ENCODE measurements around the gene NRBP1.

NRBP1 gene

DNA sequence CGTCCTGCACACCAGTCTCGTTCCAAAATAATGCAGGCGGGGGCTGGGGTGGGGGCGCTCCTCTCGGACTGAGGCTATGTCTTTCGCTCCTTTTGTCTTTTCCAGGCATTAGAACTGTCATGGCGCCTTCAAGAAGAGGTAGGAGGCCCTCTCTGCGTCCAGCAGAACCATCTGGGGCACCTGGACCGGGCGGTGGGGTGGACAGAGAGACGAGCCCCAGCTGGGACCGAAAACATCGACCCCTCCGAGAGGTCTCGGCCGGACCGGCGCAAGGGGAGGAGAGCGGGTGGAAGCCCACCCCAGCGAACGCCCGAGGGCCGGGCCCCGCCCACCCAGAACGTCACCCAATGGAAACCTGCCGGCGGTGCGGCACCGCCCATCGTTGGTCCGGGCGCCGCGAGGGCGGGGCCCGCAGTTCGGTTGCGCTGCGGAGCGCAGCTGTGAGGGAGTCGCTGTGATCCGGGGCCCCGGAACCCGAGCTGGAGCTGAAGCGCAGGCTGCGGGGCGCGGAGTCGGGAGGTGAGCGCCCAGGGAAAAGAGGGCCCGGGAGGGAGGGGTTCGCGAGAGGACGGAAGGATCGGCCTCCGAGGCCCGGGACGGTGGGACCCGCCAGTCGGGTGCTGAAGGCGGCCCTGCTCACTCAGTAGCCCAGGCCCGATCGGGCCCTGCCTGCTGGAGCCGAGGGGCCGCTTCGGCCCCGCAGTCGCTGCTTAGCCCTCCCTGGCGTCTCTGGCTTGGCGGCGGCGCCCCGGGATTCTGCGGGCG lies at the start of gene NRBP1:
NRBP1 (plus strand) TSS at position 419 of the 765 bp plus-strand sequence. CDS start 4,643 bp downstream, outside the sequence.
- DNase-seq (ENCODE audit: low spot score) = peak; percentile 95

DNA sequence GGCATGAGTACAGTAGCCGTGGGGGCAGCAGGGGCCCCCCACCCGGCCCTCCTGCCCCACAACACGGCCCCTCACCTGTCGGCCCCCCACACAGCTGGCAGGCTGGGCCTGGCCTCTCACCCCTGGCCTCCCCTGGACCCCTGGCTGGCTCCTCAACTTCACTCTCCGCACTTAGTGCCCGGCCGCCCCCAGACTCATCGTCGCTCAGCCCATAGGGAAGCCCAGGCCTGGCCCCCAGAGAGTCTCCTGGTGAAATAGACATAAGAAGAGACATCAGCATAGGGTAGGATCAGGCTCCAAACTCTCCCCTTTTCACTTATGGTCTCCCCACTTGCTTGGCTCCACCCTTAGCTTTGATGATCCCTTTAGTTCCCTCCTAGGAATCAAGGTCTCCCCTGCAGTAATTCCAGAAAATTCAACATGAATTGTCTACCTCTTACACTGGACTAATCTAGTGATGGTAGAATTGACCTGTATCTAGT lies 49.6 kb upstream of the NRBP1 start:
- no peak for DNase-seq (ENCODE audit: low spot score)

DNA sequence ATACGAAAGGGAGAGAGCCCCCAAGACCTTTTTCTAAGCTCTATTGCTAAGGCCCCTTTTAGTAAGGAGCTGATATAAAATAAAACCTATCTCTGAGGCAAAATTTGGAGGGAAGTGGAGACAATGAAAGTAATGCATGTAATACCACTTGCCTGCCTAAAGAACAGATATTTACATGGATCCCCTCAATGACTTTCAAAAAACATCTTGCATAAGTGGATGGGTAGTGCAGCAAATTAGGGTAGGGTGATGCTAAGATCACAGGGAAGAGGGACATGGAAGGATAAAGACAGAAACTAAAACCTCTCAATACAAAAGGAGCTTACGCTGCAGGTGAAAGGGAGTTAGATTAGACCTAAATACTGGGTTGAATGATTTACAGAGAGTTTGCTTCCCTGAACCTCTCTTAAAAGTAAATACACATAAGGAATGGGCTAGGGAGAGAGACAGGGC lies 49.0 kb upstream of the NRBP1 start:
- no peak for DNase-seq (ENCODE audit: low spot score)

DNA sequence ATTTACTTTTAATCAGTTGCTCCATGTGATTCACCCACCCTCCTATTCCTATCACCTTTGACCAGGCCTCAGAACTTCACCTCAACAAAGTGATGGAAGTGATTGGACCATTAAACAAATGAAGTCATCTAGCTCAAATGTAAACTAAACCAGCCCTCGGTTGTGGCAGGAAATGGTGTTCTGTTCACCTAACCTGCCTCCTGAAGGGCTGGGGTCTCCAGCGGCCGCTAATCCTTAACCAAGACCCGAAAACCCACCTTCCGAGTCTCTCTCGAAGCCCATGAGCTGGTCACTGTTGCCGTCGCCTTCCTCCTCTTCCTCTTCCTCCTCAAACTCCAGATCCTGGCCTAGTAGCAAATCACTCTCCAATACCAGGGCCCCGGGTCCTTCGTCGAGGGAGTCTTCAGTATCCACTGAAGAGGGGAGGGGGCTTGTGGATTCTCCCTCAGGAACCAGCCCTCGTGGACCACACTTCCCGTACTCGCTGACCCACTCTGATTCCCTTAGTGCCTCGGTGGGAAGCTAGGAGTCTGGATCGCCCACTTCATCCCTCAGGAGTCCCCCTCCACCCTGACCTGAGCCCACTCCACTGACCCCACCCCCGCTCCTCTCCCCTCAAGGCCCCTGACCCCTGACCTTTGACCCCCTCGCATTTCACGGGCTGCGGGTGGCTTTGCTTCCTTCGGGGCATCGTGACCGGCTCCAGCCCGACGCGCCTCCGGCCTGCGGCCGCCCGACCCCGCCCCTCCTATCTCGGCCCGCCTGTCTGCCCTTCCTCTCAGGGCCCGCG lies 48.4 kb upstream of the NRBP1 start:
- DNase-seq (ENCODE audit: low spot score) = peak; percentile 80

DNA sequence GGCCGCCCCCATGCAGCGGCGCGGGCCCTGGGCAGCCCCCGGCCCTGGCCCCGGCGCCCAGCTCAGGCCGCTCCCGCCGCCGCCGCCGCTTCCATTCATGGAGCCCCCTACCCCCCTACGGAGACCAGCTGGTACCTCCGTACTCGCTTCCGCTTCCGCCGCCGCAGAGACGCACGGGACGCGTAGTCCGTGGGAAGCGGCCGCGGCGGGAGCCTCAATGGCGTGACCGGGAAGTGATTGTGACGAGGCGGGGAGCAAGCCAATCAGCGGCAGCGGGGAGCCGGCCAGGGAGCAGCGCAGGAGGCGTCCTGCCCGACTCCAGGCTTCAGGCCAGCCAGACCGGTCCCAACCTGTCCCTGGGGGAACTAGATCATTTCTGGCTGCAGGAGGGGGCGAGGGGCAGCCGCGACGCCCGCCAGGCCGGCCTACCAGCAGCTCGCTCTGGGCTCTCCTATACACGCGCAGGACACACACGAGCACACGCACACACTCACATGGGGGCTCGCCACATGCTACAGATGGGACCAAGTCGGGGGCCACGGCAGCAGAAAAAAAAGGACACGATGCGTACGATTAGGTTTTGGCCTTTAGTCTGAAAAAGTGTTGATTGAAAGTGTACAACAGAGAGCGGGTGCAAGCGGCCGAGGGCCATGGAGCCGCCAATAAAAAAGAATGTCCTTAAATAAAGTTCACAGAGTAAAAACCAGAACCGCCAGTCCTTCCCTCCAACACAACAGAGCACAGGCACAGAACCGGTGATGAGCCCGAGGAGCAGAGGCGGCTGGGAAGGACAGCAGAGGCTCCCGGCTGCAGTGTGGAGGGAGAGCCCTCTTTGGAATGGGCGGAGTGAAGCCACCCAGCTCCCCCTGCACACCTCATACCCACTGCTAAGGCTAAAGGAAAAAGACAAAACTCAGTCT lies 47.5 kb upstream of the NRBP1 start, which contains the start of gene ZNF513:
ZNF513 (minus strand) TSS at position 109 of the 920 bp plus-strand sequence. CDS start 208 bp downstream, outside the sequence.
- peak; percentile 98 for DNase-seq (ENCODE audit: low spot score)

DNA sequence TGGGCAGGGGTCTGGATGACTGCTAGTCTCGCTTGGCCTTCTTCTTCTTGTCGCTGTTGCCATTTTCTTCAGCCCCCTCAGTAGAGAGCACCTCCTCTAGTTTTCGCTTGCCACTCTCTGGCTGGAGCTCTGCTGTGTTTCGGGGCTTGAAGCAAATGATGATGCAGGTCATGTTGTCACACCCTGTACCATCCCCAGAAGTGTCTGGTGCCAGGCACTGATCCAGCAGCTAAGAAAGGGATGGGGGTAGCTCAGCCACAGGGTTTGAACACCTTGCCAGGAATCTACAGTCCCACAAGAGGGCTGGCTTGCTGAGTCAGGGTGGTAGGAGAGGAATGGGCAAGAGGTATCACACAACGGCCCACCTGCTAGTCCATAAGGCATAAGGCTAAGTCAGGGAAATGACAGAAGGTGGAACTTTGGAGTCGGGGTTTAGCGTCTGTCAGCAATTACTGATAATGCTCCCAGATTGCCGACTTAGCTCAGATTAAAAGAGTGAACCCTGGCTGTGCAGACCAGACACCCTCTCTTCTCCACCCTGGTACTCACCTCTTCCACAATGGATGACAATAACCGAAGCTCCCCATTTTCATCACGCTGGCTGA lies 46.8 kb upstream of the NRBP1 start:
- no peak for DNase-seq (ENCODE audit: low spot score)

DNA sequence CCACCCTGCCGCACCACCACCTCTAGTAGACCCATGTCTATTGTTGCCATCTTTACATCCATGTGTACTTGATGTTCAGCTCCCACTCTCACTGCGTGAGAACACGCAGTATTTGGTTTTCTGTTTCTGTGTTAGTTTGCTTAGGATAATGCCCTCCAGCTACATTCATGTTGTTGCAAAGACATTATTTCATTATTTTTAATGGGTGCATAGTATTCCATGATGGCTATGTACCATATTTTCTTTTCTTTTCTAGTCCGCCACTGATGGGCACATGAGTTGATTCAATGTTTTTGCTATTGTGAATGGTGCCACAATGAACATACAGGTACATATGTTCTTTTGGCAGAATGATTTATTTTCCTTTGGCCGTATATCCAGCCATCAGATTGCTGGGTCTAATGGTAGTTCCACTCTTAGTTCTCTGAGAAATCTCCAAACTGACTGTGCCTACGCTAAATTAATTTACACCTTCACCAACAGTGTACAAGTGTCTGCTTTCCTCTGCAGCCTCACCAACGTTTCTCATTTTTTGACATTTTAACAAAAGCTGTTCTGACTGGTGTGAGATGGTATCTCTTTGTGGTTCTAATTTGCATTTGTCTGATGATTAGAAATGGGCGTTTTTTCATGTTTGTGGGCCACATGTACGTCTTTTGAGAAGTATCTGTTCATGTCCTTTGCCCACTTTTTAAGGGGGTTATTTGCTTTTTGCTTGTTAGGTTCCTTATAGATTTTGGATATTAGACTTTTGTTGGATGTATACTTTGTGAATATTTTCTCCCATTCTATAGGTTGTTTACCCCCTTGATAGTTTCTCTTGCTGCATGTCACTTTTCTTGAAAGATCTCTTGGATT lies 37.4 kb upstream of the NRBP1 start:
- DNase-seq (ENCODE audit: low spot score) = no peak

DNA sequence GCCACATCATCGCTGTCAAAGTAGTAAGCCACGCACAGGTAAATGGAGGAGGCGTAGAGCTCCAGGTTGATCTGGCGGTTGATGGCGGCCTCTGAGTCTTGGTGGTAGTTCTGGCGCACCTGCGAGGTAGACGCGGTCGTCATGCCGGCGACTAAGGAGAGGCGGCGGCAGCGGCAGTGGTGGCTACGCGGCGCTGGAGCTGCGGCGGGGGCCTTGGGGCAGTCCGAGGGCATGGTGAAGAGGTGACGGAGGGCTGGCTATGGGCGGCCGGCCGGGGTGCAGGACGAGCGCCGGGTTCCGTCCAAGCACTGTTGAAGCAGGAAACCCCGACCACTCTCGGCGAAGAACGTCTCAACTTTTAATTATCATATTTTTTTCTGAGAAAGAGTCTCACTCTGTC lies 35.2 kb upstream of the NRBP1 start:
- DNase-seq (ENCODE audit: low spot score) = no peak

DNA sequence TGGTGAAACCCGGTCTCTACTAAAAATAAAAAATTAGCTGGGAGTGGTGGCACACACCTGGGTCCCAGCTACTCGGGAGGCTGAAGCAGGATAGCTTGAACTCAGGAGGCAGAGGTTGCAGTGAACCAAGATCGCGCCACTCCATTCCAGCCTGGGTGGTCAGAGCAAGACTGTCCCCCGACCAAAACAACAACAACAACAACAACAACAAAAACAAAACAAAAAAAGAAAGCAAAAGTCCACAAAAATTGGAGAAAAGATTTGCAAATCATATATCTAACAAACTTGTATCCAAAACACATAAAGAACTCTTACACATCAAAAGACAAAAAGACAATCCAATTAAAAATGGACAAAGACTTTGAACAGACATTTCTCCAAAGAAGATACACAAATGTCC lies 29.5 kb upstream of the NRBP1 start:
- DNase-seq (ENCODE audit: low spot score) = no peak

DNA sequence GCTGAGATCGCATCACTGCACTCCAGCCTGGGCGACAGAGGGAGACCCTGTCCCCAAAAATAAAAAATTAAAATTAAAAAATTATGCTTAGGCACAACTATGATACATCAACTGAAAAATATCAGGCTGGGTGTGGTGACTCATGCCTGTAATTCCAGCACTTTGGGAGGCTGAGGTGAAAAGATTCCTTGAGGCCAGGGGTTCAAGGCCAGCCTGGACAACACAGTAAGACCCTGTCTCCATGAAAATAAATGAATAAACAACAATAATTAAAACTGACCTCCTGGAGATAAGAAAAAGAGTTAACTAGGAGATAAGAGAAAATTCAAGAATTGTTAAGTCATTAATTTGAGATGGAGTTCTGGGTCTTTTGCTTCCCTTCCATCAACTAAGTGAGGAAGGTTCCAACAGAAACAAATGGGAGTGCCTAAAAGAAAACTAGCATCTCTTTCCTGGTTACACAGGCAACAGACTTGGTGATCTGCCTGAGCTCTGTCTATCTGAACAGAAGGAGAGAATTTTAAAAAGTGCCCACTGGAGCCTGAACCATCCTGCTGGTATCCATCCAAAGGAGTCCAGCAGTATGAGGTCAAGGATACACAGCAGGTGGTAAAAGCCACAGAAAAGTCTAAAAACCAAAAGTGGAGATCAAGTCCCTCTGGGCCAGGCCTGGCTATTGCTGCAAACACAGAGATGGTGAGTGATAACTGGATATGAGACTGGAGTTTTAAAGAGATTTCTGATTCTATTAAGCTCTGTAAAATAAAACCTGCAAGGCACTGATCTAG lies 27.9 kb upstream of the NRBP1 start:
- DNase-seq (ENCODE audit: low spot score) = no peak

DNA sequence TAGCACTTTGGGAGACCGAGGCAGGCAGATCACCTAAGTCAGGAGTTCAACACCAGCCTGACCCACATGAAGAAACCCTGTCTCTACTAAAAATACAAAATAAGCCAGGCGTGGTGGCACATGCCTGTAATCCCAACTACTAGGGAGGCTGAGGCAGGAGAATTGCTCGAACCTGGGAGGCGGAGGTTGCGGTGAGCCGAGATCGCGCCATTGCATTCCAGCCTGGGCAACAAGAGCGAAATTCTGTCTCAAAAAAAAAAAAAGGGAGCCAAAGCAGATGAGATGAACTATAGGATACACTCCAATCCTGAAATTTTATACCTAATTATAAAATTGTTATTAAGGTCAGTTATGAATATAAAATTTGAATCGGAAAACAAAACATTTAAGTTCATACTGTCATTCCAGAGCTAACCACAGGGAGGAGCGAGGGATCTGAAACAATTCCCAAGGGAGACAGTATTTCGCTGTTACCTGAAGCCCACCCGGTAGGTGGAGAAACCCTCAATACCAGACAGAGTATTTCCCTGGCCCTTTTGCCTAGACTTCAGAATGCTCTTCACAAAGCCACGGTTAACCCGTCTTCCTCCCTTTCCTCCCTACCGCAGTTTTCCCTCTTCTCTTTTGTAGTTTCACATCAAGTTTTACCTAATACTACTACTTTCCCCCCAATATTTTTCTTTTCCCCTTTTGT lies 20.5 kb upstream of the NRBP1 start:
- peak; percentile 30 for DNase-seq (ENCODE audit: low spot score)

DNA sequence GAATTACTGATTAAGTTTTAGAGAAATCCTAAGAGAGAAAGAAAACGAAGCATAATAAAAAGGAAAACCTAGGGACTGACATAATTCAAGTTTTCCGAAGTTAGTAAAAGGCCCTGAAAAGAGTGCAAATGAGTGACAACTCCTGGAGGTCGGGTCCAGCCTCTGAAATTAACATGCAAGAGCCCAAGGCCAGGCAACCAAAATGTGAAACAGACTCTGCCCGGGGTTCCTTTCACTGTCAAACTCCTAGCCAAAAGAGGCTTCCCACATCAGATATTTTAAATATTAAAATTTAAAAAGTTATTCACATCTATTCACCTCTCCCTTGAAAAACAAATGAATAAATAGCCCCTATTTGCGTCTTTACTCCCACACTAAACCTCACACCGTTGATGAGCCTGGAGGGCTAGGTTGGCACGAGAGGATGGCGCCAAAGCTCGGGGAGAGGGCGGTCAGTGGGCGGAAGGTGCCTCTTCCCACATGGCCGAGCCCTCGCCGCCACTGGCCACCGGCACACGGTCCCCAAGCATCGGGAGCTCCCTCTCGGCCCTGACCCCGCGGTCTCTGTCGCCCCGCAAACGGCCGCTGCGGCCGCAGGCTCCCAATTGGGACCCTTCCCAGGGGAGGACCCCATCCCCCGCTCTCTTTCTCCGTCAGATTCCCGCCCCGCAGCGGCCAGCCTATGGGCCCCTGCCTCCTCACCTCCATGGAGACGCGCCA lies 19.7 kb upstream of the NRBP1 start:
- peak; percentile 5 for DNase-seq (ENCODE audit: low spot score)

DNA sequence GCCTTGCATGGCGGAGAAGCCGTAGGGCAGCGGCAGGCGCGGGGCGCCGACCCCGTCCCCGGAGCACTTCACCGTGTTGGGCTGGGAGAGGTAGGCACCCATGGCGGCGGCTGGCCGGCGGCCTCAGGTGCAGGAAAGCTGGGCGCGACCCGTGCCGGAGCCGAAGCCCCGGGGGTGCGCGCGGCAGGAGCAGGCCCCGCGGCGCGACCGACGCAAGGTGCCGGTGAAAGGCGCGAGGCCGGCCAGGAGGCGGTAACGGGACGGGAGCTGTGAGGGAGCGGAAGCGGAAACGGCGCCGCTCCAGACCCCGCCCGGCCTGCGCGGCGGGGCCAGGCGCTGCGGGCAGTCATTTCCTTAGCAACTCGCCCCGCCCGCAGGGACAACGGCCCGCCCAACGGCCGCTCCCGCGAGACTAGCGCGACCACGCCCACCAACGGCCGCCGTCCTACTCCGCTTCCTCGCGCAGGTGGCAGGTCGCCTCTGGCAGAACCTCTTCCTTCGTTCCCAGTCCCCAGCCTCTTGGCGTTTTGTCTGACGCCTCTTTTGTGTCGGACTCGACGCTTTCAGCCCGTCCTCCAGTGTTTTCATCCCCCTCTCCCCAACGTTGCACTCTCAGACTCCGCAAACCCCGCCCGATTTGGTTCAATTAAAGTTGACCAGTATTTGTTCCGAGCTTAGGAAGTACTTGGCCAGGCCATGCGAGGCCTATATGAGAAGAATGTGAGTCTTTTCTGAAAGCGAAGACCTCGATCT lies 18.9 kb upstream of the NRBP1 start, which contains the start of gene PPM1G:
PPM1G (minus strand) TSS at position 271 of the 753 bp plus-strand sequence; CDS start at position 102, 169 bp downstream.
- DNase-seq (ENCODE audit: low spot score) = peak; percentile 97

DNA sequence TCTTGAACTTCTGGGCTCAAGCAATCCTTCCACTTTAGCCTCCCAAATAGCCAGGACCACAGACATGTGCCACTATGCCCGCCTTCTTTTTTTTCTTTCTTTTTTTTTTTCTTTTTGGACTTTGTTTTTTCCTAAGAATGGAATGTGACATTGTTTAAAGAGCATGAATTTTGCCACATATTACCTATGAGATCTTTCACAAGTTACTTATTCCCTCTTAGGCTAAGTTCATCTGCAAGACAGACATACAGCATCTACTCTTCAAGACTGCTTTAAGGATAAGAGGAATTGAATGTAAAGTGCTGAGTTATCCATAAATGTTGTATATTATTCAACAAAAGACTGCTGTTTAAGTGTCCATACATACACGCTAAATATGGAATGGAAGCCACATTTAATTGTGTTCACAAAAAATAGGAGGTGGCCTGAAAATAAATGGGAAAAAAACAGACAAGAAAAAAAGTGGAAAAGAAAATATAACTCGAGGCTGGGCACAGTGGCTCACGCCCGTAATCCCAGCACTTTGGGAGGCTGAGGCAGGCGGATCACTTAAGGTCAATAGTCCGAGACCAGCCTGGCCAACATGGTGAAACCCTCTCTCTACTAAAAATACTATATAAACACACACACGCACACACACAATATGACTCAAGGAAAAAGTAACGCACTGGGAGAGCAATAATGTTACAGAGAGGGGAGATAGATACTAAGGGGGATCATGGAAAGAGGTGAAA lies 15.8 kb upstream of the NRBP1 start:
- DNase-seq (ENCODE audit: low spot score) = no peak

DNA sequence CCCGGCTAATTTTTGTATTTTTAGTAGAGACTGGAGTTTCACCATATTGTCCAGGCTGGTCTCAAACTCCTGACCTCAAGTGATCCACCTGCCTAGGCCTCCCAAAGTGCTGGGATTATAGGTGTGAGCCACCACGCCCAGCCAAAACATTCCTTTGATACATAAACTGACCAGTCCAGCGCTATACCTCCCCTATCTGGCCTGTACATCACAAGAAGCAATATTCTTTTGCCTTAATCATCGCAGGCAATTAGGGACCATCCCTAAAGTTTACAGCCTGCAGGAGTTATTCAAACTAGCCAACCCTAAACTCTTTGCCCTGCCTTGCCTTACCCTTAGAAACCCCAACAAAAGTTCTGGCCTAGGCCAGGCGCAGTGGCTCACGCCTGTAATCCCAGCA lies 12.3 kb upstream of the NRBP1 start:
- DNase-seq (ENCODE audit: low spot score) = no peak

DNA sequence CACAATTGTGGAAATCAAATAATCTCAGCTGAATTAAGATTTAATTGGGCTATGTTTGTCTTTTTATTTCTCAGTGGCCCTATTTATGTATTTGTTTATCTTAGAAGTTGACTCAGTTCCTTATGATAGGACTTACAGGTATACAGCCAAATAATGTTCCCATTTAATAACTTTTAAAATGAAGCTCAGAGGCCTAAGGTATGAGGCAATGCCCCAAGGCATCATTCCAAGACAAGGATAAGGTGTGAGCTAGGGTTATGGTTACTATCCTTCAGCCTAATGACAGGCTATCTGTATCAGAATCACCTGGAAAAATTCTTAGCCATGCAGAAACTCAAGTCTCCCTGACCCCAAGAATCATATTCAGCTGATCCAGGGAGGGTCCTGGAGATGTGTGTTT lies 7.4 kb upstream of the NRBP1 start:
- no peak for DNase-seq (ENCODE audit: low spot score)
